ENCODE measurements around the gene VAV2.
"Not testable (repeated sequence)": the region's sequence is repeated elsewhere in the genome, so short reads cannot be mapped to it uniquely, and the experiment has no call there.

The VAV2 gene

DNA sequence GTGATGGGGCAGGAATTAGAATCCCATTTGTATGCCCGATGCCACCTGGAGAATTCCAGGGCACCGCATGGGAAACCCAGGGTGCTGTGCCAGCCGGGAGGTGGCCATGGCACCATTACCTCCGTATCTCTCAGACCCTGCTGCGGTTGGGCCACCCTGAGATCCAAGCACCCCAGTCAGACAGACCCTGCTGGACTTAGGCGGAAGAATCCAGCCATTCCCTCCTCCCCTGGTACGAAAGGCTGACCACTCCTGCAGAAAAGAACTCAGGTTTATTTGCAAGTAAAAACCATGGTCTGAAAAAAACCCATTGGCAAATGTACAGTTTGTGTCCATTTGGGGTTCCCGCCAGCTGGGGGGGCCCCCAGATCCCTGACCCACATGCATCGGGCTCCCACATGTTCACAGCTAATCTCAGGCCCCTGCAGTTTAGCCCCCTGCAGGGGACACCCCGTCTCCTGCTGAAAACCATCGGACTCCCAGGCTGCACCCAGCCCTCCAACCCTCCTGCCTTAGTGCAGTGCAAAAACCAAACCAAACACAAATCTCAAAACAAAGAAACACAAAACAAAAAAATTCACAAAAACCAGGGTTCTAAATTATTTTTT lies 230.4 kb downstream of the VAV2 start:
- DNase-seq: no peak

DNA sequence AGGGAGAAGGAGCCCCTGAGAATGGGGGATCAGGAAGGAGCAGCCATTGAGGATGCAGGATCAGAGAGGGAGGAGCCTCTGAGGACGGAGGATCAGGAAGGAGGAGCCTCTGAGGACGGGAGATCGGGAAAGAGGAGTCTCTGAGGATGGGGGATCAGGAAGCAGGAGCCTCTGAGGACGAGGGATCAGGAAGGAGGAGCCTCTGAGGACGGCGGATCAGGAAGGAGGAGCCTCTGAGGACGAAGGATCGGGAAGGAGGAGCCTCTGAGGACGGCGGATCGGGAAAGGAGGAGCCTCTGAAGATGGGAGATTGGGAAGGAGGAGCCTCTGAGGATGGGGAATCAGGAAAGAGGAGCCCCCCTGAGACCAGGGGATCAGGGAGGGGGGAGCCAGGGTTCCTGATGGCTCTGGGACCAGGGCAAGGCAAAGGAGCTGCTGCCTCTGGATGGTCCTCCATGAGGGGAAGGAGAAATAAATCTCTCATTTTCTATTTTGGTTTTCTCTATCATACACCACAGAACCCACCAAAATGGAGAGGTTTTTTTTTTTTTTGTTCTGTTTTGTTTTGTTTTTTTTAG lies 231.3 kb downstream of the VAV2 start:
- DNase-seq: no peak

DNA sequence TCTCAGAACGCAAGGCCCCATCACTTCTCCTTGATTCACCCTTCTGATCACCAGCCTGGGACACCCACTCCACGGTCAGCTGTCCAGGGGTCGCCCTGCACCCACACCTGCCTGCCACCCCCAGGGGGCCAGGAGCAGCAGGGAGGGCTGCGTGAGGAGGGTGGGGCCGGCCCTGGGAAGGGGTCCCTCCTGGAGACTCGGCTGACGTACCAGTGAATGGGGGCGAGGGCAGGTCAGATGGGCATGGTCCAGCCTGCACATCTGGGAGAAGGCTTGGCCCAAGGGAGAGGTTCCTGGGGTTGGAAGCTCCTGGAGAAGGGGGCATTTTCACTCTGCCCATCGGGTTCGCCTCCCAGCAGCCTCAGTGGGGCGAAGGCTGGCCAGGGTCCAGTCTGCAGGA lies 232.2 kb downstream of the VAV2 start:
- no peak for DNase-seq

DNA sequence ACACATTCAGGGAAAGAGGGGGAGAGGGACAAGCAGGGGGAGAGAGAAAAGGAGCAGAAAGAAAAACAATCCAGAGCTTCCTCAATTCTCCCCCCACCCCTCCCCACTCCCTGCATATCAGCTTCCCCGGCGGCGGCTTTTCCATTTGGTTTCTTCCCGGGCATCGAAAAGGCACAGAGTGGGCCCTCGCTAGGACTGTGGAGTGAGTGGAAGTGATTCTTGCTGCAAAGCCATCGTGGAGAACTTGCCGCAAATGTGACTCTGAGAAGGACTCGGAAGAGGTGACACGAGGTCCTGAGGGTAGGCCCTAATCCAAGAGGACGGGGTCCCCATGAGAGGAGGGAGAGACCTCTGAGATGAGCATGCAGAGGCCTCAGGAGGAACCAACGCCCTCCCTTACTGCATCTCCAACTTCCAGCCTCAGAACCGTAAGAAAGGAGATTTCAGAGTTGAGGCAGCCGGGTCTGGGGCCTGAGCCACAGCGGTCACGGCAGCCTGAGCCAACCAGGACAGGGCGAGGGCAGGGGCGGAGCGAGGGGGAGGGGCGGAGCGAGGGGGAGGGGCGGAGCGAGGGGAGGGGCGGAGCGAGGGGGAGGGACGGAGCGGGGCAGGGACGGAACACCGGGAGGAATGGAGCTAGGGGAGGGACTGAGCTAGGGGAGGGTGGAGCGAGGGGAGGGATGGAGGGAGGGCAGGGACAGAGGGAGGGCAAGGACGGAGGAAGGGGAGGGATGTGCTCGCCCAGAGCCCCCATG lies 232.8 kb downstream of the VAV2 start:
- no peak for DNase-seq

DNA sequence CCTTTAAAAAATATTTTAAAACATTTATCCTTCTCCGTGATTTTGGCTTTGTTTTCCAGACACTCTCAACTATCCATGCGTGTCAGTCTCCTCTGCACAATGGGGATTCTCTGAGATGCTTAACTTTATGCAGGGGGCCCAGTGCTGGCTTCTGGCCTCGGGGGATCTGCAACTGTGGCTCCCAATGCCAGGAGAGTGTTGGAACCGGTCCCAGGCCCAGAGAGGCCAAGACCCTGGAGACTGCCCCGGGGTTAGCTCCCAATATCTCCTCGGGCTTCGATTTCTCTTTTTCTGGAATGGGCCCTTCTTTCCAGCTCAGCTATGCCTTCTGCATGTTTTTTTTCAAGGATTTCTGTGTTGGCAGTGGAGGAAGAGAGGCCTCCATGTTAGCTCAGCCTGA lies 233.9 kb downstream of the VAV2 start:
- DNase-seq: no peak

DNA sequence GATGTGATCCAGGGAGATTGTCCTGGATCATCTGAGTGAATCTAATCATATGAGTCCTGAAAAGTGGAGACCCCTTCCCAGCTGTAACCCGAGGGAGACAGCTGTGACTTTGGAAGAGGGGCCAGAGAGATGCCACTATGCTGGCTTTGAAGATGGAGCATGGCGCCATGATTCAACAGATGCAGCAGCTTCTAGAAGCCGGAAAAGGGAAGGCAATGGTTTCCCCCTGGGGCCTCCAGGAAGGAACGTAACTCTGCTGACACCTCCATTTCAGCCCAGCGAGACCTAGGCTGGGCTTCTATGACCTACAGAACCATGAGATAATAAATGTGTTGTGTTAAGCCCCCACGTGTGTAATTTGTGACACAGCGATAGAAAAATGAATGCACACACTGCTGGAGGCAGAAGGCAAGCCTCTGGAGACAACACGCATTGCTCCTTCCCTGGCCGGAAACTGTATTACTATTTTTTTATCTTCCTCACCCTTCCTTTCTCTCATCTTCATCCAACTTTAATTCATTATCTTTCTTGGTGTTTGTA lies 237.4 kb downstream of the VAV2 start:
- no peak for DNase-seq

DNA sequence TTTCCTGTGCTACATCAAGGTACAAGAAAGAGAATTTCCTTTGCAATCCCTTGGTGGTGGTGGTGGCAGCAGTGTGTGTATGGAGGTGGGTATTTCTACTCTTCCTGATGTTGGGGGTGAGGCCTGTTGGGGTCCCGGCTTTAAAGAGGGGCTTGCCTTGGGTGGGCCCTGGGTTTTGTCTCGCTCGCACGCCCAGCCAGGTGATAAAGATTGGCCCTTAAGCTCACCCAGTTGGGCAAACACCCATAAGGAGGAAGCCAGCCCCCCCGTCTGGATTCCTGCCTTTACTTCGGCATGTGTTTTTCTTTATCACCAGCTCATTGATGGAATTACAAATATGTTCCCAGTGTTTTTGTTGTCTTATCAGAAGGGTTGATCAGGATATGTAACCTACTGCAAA lies 237.9 kb downstream of the VAV2 start:
- DNase-seq: no peak

DNA sequence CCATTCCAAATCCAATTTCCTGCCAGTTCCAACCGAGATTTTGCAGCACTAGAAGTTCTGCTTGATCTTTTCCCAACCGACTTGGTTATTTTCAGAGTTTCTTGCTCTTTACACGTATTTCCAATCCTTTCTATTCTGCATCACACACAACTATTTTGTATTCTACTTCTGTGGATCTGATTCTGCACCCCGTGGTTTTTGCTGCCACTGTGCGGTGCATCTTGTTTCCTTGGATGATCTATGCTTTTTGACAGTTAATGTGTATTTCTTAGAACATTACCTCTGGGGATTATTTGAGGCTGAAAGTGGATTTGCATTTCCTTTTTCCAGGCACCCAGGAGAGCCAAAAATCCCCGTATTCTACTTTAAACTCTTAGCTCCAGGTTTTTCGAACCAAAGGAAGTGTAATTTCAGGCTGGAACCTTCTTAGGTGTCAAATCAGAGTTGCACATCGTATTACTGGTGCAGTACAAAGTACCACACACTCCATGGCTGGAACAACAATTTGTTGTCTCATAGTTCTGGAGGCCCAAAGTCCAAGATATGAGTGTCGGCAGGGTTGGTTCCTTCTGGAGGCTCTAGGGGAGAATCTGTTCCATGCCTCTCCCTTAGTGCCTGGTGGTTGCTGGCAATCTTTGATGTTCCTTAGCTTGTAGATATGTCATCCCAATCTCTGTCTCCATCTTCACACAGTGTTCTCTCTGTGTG lies 239.2 kb downstream of the VAV2 start:
- DNase-seq: no peak

DNA sequence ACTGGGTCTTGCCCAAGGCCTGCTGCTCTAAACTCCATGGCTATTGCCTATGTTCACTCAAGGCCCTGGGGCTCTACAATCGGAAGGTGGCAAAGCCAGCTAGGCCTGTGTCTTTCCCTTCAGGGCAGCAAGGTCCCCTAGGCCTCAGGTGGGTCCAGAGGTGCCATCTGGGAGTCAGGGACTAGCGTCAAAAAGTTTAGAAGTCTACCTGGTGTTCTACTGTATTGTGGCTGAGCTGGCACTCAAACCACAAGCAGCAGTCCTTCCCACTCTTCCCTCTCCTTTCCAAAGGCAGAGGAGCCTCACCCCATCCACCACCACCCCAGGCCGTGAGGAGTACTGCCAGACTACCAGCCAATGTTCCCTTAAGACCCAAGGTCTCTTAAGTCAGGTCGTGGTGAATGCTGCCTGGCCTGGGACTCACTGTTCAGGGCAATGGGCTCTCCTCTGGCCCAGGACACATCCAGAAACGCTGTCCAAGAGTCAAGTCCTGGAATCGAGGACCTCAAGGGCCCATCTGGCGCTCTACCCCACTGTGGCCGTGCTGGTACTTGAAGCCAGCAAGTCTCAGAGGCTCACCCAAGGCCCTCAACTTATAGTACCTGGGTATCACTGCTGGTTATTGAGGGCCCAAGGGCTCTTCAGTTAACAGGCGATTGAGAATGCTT lies 241.0 kb downstream of the VAV2 start:
- no peak for DNase-seq

DNA sequence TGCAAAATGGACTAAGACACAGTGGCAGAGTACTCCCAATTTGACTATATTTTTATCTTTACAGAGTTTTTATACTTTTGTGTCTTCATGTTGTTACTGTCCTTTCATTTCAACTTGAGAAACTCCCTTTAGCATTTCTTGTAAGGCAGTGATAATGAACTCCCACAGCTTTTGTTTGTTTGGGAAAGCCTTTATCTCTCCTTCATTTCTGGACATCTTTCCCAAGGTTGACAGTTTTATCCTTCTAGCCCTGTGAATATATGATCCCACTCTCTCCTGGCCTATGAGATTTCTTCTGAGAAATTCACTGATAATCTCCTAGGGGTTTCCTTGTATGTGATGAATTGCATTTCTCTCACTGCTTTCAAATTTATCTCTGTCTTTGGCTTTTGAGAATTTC lies 244.8 kb downstream of the VAV2 start:
- DNase-seq: no peak

DNA sequence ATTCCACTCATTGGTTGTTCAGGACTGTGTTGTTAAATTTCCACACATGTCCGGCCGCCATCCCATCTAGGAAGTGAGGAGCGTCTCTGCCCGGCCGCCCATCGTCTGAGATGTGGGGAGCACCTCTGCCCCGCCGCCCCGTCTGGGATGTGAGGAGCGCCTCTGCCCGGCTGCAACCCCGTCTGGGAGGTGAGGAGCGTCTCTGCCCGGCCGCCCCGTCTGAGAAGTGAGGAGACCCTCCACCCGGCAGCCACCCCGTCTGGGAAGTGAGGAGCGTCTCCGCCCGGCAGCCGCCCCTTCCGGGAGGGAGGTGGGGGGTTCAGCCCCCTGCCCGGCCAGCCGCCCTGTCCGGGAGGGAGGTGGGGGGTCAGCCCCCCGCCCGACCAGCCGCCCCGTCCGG lies 247.6 kb downstream of the VAV2 start:
- DNase-seq: not testable (repeated sequence)

DNA sequence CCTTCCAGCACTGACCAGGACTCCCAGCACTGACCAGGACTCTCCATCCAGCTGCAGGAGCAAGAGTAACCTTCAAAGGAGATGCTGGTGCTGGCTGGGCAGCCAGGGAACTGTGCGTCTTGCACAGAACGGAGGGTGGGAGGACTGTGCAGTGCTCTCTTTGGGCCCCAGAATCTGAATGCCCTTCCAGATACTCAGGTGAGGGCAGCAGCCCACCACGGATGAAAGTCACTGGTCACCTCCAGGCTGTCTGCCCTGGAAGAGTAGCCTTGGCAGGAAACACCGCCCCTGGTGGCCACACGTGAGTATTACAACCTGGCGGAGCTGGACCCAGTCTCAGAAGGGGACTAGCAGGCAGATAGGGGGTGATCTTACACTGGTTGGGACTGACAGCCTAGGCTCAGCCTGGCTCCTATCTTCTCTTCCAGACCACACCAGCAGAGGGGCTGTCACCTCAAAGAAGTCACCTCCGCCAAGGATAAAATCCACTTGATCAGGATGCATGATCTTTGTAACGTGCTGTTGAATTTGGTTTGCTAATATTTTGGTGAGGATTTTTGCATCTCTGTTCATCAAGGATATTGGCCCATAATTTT lies 249.2 kb downstream of the VAV2 start:
- peak; percentile 62 for DNase-seq

DNA sequence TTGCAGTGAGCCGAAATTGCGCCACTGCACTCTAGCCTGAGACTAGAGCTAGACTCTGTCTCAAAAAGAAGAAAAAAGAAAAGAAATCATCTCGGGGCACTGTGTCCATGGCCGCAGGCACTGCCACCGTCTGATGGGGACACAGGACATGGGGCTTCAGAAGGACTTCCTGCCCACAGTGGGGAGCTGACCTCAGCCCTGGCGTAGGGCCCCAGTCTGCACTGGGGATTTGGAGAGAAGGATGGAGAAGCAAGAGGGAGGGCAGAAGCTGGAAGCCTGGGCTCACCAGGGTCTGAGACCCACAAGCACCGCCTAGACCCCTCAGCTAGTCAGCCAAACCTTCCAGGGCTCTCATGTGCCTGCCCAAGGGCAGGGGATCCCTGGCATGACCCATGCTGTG lies 249.9 kb downstream of the VAV2 start:
- DNase-seq: no peak

DNA sequence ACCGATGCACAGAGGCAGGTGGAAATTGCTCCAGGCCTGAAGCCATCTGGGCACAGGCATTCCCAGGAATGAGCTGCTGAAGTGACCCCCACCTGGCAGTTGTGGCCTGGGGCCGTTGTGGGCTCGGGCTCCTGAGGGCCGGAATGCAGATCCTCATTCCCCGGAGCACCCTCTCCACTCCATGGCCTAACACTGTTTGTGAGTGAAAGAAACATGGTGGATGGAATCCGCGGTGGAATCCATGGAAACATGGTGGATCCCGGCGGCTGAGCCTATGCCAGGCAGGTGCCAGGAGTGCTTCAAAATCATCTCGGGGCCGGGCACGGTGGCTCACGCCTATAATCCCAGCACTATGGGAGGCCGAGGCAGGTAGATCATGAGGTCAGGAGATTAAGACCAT lies 250.4 kb downstream of the VAV2 start:
- DNase-seq: no peak

DNA sequence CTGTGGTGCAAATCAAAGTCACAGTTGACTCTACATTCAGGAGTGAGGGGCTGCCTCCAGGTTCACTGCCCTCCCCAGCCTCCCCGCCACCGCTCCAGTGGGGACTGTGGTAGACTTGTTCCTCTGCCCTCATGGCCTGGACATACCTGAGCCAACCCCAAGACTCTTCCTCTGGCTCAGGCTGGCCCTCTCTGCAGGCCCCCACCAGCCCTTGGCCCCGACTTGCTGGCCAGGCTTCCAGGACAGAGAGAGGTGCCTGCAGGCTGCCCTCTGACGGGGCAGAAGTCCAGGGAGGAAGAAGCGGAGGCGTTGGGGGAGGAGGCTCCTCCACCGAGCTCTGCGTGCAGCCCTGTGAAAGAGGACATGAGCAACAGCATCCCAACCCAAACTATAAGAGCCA lies 251.2 kb downstream of the VAV2 start:
- DNase-seq: no peak

DNA sequence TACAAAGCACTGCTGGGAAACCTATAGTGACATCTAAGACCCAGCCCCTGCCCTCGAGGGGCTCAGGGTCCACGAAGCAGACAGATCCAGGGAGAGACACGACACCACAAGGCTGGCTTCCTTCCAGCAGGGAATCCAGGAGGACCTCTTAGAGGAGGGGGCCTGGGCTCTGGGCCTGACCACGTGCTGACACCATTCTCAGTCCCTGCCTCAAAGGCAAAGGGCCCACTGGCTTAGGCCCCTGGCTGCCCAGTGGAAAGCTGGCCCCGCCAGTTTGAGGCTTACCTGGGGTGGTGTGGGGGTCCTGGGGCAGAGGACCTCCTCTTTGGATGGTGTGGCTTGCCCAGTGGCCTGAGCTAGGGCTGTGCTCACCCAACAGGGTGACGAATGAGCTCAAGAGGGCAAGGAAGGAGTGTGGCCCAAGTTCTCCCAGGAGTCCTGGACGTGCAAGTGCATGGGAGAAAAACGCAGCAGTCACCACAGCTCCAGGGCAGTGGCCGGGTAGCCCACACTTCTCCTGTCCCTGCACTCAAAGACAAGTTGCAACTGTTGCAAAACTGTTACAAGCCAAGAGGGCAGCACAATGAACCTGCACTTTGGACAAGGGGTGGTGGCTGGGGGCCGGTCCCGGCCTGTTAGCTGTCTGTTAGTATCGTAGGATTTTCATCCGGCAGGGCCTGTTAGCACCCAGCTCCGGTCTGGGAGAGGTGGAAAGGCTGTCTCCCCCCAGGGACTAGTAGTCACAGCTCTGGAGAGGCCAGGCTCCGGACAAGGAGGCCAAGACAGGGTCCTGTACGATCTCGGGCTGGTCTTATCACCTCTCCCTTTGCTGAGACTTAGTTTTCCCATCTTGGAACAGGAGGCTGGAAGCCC lies 252.5 kb downstream of the VAV2 start:
- no peak for DNase-seq

DNA sequence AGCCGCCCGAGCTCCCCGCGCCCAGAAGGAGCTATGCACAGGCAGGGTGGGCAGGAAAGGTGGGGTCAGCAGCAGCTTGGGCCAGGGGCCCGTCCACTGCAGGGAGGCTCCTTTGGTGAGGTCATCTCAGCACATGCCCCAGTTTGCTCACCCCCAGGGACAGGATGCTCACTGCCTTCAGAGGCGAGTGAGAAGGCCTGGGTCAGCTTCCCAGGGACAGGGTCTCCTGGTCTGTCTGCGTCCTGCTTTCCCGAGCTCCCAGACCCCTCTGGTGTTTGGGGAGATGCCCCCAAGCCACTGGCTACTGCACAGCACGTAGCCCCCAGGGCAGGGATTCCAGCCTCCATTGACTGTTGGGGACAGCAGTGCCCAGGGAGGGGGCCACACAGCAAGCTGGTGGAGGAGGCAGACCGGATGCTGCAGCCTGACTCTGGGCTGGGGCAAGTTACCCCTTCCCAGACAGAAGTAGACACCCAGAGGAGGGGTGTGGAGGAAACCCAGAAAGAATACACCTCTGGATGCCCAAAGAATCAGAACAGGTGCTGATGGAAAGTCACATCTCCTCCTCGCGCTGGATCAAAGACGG lies 253.4 kb downstream of the VAV2 start:
- no peak for DNase-seq

DNA sequence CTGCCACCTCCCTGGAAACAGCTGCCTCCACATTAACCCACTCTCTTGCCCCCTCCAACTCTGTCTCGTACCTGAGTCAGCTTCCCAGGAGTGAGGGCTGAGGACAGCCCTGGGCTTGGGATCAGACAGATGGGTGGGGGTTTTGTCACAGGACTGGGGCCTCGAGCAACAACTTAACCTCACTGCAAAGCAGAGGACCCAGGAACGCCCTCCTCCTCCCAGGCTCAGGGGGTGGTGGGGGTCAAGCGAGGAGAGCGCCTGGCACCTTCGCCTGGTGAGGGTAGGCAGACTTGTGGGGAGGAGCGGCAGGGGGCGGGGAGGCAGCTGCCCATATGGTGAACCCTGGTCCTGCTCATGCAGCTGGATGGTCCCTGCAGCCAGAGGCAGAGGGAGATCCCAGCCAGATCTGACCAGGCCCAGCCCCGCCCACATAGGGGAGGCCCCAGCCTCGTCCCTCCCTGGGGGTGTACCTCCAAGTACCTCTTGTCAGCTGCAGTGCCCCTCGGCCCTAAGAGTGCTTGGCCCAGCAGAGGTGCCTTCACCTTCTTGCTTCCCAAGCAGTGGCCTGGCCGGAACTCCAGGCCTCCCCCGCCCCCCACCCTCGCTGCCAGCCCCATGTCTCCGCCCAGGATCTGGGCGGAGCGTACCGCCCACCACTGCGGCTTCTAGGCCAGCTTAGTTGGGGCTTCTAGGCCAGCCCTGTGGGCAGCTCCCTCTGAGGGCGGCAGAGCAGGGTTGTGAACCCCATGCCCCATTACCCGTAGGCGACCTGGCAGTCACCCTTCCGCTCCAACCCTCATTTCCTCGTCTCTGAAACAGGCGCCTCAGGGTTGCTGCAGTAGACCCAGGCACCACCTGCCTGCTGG lies 254.1 kb downstream of the VAV2 start, which contains the start of gene SARDH:
Gene SARDH (minus strand): TSS at position 579 of the 866 bp plus-strand sequence. CDS start 4,179 bp downstream, outside the sequence.
- DNase-seq: no peak

DNA sequence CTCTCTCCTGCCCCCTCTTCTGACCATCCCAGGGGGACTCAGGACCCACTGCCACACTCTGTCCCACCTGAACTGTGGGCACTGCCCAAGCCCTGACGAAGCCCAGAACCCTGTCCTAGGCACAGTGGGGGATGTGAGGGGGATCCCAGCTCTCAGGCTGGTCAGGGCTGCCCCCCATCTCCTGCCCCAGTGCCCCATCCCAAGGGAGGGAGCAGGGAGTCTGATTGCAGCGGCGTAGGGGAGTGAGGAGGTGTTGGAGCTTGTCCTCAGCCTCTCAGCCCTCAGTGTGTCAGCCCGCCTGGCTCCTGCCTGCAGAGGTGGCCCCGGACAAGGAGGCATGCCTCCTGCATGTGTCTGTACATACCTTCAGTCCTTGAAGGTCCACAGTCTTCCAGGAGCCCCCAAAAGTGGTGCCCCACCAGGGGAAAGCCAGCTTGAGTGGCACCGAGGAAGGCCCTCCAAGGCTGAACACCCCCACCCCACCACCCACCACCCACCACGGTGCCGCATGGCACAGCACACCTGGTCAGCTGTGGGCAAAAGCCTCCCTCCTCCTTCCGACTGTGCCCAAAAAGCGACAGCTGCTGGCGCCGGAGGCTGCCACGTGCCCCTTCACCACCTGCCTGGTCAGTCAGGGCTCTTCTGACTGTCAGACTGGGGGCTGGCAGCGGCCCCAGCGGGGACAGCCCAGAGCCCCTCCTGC lies 254.9 kb downstream of the VAV2 start:
- no peak for DNase-seq
